ENCODE results near the gene ABCB8.

The ABCB8 gene

GRCh38 chr7:151076863-151077704 lies 48.8 kb downstream of the ABCB8 start:
- DNase-seq = no peak

DNA sequence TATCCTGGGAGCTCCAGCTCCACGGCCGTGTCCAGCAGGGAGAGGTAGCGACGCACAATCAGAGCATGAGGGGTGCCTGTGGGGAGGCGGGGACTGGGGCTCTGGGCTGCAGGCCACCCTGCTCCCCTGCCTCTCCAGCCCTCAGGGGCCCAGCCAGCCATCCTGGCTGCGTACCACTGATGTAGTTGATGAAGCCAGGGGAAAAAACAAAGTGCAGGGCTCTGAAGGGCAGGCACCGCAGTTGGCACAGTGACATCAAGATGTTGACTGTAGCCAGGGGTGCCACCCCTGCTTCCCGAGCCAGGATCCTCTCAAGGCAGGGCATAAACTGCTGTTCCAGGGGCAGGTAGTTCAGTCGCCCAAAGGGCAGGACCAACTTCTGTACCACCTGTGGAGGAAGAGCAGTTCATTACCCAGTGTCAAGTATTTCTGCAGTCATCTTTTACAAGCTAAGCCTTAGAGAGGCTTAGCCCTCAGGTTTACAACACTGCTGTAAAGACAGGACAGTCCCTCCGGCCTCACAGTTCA lies 49.5 kb downstream of the ABCB8 start:
- no peak for DNase-seq

- no peak for DNase-seq
Observed at GRCh38 chr7:151078233-151079040, 50.2 kb downstream of the ABCB8 start.

- DNase-seq = no peak
Observed at GRCh38 chr7:151079199-151079910, 51.1 kb downstream of the ABCB8 start.

DNA sequence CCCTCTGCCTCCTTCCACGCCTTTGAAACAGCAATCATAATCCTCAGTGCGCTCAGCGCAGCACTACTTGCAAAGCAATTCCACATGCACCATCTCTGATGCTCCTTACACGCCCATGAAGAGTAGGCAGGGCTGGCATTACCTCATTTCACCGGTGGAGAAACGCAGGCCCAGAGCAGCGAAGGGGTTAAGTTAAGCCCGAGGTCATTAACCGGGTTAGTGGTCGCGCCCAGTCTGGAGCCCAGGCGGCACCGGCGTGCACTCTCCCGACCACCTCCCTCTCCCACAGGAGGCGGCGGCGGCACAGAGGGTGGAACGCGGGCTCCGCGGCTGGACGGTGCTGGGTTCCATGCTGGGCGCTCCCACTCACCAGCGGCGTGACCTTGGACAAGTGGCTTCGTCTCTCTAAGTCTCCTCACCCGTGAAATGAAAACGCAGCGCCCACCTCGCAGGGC lies 51.8 kb downstream of the ABCB8 start:
- no peak for DNase-seq

- peak; percentile 83 for DNase-seq
Observed at GRCh38 chr7:151080522-151081169, 52.4 kb downstream of the ABCB8 start, which contains the start of gene FASTK. Gene FASTK, minus strand, starts transcription at chr7:151080809. Its CDS starts 43 bp downstream, at chr7:151080766.

GRCh38 chr7:151081170-151082101 lies 53.2 kb downstream of the ABCB8 start:
- DNase-seq = no peak

- DNase-seq = no peak
Observed at GRCh38 chr7:151082141-151083070, 54.2 kb downstream of the ABCB8 start.

- DNase-seq = peak; percentile 89
Observed at GRCh38 chr7:151083071-151083823, 55.0 kb downstream of the ABCB8 start, which contains the start of gene TMUB1. Gene TMUB1, minus strand, starts transcription at chr7:151083493. Its CDS starts 930 bp downstream, at chr7:151082563.

DNA sequence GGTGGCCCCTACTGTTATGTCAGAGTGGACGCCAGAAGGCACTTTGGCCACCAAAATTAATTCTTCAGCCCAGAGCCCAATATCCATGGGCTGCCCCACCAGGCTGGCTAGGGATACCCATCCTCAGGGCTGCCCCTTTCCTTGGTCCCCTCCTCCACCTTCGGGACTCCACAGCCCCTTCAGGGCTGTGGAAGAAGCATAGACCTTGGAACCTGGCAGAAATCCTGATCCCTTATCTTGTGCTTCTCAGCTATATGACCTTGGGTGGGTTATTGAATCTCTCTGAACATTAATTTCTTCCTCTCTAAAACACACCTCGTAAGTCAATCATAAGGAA lies 55.5 kb downstream of the ABCB8 start:
- no peak for DNase-seq

- no peak for DNase-seq
Observed at GRCh38 chr7:151085329-151085690, 57.1 kb downstream of the ABCB8 start.

GRCh38 chr7:151085691-151086620 lies 57.7 kb downstream of the ABCB8 start, which contains the start of gene AGAP3:
Gene AGAP3, plus strand, starts transcription at chr7:151086475. Its CDS starts 267 bp downstream, at chr7:151086742.
- DNase-seq = peak; percentile 62

DNA sequence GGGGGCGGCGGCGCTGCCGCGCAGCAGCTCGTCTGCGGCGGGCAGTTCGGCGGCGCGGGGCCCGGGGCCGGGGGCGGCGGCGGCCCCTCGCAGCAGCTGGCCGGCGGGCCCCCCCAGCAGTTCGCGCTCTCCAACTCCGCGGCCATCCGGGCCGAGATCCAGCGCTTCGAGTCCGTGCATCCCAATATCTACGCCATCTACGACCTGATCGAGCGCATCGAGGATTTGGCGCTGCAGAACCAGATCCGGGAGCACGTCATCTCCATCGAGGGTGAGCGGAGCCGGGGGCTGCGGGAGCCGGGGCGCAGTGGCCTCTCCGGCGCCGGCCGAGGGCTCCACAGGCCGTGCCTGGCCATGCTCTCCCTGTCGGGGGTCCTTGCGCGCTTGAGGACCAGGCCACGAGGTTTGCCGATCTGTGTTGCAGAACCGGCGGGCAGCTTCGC lies 58.6 kb downstream of the ABCB8 start:
- DNase-seq = no peak

DNA sequence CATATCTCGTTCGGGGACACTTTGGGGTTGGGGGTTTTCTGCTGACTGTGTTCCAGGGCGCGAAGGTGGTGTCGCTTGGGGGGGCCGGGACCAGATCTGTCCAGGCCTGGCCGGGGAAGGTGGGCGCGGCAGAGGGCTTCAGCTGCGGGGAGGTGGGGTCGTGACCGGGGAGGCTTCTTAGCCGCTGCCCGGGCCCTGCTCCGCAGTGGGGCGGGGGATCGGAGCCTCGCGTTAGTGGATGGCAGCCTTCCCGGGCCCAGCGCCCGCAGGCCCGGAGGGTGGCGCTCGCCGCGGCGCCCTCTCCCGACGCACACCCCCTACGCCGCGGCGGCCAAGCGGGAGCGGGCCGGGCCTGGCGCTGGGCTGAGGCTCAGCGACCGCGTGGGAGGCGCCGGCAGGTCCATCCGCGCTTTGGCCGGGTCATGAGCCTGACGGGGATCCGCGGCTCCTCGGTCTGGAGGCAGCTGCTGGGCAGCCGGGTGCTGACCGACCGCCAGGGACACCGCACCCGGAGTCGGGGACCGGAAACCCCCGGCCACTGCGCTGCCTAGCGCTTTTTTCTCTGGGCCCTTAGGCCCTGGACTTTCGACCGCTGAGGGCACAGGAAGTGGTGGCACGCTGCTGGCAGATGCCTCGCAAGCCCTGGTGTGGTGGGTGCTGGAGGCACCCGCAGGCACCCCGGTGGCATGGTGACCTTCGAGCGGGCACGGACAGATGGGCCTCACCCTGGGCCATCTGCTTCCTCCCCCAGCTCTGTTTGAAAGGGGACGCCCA lies 59.2 kb downstream of the ABCB8 start:
- peak; percentile 45 for DNase-seq

GRCh38 chr7:151088019-151088855 lies 60.0 kb downstream of the ABCB8 start:
- DNase-seq = no peak

All from activated CD8-positive, alpha-beta memory T cell treated with anti-CD3 and anti-CD28 coated beads, Interleukin-2, amount 50 U/mL, for 4 hours (primary cell).